ENCODE data around the gene CDKAL1.

The CDKAL1 gene

DNA sequence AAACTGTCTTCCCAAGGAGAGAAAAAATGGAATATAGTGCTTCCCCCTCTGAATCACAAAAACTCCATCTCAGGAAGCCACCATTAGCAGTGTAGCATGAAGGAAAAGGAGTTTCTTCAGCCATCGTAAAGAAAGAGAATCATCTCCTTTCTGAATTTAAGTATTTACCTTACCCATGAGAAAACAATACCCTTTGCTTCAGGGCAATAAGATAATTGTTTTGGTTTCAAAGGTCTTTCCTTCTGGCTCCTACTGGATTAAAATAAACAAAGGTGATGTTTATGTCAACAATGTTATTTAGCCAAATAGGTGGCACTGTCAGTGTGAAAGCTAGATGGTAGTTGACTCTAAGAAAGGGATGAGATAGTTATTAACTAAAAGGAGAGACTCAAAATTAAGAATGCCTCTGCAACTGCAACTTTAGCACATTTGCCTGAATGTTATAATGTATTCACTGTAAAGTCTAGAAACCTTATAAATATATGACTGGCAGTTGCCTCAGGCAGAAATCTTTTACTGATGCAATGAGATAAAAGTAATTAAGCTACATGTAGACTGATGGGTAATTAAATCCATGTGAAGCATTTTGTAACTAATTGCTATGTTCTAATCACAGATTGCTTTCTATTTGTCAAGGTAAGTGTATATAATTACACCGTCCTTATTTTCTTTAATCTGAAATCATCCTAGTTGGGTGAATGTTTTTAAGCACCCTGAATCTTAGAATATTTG is 399.0 kb downstream of the CDKAL1 start:
- DNase-seq = no peak

DNA sequence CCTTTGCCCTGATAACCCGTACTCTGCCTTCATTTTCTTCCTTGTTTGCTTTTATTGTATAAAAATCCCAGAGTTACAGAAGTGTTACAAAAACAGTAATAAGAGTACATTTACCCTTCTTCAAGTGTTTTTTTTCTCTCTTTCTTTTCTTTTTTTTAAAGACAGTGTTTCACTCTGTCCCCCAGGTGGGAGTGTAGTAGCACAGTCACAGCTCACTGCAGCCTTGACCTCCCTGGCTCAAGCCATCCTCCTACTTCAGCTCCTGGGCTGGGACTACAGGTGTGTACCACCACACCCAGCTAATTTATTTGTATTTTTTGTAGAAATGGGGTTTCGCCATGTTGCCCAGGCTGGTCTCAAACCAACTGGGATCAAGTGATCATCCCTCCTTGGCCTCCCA is 402.7 kb downstream of the CDKAL1 start:
- DNase-seq = no peak

DNA sequence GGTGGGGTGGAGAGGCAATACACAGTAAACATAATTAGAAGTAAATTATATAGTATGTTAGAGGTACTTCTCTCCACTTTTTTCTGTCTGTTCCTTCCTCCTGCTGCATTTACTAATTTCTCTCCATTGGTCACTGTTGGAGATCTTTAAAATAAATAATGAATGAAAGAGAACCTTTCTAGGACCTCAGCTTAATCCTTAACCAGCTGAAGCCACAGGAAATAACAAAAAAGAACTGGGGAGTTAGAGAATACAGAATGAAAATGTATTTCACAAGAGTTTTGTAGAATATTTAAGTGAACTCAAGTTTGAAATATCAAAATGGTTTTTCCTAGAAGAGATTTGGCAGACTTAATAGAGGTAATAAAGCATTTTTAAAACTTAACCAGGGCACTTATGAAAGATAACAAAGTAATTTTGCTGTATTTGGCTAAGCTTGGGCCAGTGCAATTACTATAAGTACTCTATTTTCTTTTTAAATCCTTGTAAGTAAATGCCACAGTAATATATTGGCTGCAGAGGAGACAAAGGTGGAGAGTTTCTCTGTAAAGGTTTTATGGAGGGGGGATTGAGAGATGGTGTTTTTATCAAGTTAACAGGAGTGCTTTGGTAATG is 405.0 kb downstream of the CDKAL1 start:
- DNase-seq = no peak

DNA sequence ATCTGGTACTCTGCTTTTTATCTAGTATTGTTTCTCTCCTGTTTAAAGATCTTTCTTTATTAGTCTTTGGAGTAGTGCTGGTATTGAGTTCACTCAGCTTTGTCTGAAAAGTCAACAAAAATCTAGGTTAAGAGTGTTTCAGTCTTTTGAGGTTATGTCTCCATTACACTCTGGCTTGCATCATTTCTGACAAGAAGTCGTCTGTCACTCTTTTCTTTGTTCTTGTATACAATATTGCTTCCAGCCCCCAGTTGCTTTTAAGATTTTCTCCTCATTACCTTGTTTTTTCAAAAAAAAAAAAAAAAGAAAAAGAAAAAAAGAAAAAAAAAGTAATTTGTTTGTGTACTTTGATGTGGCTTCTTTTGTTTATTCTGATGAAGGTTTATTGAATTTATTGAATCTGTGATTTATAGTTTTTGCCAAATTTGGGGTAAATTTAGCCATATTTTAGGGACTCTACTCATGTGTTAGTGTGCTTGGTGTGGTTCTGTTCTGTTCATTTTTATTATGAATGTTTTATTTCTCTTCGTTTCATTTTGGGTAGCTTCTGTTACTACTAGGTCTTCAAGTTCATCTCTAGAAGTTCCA is 408.9 kb downstream of the CDKAL1 start:
- DNase-seq = no peak

DNA sequence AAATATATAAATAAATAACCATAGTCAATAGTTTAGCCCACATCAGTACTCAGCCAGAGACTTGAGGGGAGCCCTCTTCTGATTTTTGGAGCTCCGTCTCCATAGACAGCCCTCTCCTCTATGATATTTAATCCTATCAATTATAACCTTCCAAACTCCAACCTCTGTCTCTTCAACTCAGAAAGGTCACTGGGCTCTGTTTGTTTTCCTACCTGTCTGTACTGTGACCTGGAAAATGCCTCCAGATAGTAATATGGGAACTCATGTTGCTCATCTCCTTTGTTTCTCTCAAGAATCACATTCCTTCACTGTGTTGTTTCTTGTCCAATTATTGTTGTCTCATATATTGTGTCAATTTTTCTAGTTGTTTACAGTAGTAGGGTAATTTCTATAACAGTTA is 409.7 kb downstream of the CDKAL1 start:
- DNase-seq = no peak

DNA sequence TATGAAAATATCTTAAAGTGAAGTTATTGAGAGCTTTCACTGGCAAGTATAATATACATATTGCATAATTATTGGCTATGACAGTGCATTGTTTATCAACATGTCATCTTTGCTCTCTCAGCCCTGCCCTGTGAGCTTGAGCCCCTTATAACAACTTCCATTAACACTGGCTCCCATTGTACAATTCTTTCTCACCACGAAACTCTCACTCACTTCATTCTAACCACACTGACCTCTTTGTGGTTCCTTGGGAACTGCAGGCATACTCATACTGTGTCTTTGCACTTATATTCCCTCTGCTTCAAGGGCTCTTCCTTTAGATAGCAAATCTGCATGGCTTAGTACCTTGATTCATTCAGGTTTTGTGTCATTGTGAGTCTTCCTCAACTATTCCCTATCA is 411.8 kb downstream of the CDKAL1 start:
- DNase-seq = no peak

DNA sequence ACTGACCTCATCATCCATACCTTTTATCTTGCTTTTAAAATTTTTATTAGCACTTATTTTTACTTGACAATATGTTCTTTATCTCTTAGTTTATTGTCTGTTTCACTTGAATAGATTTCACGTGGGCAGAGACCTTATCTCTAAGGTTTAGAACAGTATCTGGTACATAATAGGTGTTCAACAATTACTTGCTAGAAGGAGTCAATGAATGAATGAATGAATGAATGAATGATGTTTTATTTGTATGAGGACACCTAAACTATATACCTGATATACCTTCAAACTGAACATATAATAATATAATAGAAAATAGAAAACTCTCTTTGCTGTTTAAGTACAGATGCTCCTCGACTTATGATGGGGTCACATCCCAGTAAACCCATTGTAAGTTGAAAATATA is 412.6 kb downstream of the CDKAL1 start:
- DNase-seq = no peak

DNA sequence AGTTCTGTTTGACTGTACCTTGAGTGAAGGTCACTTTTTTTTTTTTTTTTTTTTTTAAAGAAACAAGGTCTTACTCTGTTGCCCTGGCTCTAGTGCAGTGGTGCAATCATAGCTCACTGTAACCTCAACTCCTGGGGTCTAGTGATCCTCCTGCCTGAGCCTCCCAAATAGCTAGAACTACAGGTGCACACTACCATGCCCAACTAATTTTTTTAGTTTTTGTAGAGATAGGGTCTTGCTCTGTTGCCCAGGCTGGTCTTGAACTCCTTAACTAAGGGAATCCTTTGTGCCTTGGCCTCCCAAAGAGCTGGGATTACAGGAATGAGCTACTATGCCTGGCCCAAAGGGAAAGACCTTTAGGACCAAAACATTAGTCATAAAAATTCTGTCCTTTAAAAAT is 413.7 kb downstream of the CDKAL1 start:
- no peak for DNase-seq

DNA sequence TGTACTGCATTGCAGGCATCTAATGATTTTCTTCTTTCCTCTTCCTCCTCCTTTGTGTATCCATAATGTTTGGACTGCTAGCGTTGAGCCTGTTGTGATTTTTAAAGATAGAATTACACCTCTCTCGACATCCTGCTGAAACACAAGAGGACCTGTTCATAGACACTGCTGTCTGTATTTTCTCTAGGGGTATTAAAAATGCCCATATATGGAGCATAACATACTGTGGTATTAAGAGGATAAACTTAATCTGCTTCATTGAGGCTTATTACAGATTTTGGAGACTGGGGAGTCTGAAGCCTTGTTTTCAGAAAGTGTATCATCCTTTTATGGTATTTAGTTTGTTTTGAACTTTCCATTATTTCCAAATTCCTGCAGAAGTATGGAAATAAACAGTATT is 414.3 kb downstream of the CDKAL1 start:
- no peak for DNase-seq

DNA sequence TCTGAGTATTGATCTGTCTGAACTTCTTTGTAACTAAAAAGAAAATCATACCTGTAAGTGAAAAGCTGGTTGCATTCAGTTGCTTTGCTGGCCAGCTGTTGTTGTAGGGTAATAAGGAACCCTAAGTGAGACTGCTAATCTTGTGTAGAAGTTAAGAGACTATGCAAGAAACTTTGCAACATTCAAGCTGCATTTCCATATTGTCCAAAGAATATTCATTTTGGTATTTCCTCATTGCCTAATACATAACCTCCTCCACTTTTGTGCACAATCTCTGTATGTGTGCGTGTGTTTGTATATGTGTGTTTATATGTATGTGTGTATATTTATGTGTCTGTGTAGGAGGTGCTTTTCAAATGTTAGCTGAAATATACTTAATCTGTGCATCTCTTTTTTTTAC is 414.9 kb downstream of the CDKAL1 start:
- no peak for DNase-seq

DNA sequence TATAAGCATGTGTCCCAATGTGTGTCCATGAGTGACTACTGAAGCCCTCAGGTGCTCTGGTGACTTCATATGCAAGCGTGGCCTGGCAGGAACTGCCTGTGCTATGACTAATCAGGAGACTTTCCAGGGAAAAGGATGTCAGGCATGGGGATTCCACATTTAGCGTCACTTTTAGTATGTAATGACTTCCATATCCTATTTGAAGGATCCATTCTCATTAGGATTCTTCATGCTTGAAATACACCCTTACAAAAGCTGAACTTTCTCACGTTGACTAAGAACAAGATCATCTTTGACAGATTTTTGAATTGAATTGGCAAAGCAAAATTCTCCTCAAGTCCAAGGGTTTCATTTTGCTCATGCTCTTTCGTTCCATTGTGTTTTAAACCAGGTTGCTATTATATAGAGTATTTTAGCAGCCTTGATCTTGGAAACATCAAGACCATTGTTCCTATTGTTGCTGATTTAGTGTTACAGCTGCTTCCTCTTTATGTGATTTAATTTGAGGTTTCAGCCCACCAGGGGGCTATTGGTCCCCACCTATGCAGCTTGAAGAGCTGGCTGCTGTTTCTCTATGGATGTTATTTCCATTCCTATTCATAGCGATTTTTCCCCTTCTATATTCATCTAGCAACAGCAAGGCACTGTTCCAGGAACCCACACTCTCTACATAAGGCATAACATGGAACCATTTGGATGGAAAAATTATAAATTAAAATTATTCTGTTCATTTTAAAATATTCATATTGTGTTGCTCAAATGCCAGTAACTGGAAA is 418.6 kb downstream of the CDKAL1 start:
- DNase-seq = no peak

DNA sequence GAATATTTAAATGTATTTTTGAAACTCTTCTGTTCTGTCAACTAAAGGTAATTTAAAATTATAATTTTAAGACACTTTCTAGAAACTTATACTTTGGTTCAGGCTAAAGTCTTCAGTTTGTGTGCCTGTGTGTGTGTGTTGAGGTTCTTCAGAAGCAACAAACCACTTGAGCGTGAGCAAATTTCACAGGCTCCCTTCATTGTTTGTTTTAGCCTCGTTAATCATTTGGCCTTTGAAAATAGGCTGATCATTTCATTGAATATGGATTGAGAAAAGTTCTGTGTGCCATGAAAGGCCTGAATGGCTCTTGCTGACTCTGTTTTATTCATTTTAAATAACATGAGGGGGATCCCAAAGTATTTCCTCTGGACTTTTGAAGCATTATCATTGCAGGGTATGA is 420.1 kb downstream of the CDKAL1 start:
- no peak for DNase-seq

DNA sequence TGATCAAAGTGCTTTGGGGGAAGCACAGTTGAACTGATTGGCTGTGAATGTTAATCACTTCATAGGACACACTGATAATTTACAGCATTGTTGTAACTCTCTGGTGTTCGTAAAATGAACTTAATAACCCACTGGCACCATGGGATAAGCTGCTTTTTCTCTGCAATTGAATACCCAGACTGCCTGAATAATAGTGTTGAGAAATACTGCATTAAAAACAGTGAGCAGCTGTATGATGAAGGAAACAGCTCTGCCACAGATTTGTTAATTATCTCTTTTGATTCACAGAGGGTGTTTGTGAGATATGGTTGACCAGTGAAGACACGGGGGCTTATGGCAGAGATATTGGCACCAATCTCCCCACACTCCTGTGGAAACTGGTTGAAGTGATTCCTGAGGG is 420.9 kb downstream of the CDKAL1 start:
- no peak for DNase-seq

DNA sequence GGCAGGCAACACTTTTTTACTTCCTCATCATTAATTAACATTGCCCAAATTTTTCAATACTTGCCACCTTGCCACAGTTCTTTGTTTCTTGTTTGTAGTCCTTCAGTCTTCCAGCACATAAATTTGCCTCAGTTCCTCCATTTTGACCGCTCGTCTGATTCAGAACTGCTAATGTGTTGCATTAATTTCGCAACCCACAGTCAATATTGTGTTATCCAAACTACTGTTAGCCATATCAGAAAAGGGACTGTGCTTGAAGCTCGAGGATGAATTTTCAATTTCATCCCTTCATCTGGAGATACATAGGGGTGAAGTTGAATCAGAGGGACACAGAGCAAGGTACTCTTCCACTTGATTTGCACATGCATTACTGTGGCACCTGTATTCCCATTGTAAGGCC is 421.5 kb downstream of the CDKAL1 start:
- no peak for DNase-seq

DNA sequence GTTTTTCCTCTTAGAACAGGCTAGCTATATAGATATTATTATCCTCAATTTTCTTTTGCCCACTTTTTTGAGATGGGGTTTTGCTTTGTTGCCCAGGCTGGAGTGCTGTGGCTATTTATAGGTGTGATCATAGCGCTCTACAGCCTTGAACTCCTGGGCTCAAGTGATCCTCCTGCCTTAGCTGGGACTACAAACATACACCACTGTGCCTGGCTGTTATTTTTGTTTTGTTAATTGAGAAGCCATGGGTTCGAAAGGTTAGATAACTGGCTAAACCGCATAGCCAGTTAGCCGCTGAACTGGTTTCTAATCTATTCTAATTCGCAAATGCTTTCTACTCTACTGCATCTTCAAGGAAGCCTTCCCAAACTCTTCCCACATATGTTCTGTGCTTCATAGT is 425.8 kb downstream of the CDKAL1 start:
- DNase-seq = no peak

DNA sequence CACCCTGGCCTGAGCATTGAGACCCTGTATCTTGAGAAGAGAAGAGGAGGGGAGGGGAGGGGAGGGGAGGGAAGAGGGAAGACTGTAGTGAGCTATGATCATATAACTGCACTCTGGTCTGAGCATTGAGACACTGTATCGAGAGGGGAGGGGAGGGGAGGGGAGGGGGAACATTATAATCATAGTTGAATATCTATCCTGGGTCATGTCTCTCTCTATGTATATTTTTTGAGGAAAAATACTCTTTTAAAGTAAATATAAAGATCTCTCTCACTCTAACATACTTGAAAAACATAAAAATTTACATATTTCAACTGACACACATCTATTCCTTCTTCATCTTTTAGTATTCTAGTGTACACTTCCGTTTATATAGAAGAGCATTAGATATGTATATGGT is 431.0 kb downstream of the CDKAL1 start:
- DNase-seq = no peak

DNA sequence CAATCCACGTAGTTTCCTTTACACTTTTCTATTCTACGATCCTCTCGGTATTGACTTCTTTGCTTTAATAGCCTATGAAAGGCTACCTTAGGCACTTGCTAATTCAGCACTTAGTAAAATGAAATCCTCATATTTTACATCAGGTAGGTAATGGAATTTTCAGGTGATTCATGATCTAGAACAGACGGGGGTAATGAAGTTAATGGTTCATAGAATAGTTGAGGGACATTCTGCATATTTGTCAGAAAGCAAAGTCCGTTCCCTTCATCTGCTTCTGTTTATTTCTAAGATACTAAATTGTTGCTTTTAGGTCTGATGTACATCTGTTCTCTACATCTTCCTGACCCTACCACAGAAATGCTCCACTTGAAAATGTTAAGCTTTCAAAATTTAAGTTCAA is 431.7 kb downstream of the CDKAL1 start:
- no peak for DNase-seq

DNA sequence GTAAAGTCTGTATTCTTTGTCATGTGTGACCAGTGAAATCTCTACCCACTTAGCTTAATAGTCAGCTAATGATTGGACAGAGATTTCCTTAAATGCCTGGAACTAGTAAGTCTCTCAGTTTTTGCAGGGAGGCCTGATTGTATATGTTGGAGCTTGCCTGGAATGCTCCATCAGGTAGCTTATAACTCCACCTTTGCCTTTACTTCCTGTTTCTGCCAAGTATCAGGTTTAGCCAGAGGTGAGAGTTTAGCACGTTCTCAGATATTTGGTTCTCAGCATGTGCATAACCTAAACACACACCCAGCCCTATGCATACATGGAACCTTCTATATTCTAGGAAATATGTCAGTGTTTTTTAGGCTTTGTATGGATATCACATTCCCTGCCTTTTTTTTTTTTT is 435.3 kb downstream of the CDKAL1 start:
- no peak for DNase-seq

DNA sequence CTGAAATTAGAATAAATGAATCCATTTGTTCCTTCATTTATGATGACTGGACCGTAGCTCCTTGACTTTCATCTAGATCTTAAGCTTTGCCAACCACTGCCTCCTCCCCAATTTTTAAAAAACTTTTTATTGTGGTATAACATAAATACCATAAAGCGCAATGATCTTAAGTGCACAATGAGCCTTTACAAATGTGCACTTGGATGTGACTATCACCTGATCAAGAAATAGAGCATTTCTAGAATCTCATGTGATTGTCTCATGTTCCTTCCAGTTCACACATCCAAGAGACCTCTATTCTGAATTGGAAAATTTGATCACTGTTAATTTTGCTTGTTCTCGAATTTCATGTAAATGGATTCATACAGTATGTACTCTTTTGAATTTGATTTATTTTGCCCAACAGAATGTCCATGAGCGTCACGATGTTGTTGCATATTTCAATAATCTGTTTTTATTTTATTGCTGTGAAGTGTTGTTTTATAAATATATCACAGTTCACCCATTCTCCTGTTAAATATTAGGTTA is 442.2 kb downstream of the CDKAL1 start:
- DNase-seq = no peak

DNA sequence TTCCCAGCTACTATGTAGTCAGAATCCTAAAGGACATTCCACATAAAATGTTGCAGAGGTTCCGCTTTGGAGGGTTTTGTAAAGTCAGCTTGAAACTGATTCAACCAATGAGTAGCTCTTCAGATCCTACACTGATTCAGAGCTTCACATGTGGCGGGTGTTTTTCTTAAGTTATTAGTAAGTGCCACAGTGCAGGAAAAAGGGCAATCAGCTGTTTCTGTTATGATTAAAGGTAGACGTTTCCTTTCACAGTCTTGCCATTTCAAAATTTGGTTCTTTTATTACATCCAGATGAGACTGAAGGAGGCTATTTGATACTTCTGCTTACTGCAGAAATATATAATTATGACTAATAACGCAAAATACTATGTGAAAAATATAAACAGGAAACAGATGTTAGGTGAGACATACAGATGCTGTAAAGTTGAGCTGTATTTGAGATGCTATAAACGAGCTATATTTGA is 443.9 kb downstream of the CDKAL1 start:
- no peak for DNase-seq

DNA sequence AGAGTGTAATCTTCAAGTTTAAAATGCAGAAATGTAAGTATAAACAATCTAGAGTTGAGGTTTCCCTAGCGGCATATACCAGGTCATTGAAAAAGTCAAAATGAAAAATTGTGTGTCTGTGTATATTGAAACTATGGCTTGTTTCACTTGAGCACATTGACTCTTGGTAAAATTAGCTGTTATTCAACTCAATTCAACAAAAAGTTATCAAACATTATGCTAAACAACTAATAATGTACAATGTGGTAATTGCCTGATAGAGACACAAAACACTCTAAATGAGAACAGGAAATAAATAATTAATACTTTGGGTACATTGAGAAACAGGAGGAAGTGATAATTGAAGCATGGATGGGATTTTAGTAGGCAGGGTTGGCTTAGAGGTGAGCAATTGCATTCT is 444.8 kb downstream of the CDKAL1 start:
- no peak for DNase-seq

DNA sequence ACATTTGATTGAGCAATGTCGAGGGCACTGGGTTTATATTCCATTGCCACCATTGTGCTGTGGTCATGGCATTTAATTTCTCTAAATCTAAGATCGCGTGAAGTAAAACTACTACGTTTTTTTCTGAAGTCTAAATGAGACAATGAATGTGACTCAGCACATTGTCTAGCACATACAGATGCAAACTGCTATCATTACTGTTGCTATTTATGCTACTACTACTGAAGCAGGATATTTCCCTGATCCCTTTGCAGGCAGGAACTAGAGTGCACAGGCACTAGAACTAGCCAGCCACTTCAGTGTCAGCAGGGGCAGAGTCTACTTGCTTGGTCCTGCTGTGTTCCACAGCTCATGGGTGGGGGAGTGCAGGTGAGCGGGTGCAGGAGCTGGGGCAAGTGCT is 449.7 kb downstream of the CDKAL1 start:
- no peak for DNase-seq

DNA sequence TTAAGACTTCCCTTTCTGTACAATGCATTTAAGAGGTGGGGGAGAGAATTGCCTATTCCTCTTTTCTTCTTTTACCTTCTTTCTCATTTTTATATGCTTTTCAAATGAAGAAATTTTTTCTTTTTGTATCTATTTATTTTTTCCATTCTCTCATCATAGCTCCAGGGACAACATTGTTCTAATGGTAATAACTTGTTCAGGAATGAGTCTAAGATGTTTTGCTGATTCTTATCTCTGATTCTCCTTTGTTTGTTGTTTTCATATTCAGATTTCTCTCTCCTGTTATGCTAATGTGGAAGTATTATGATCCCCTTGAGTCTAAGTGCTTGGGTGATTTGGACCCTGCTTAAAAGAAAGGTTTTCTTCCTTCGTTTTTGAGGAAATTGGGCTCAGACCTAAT is 451.6 kb downstream of the CDKAL1 start:
- no peak for DNase-seq
